Anterior cingulate cortex (tissue), 58 donors: ENCODE results near the gene LIPA.
"Not testable (repeated sequence)": the region's sequence is repeated elsewhere in the genome, so short reads cannot be mapped to it uniquely, and the experiment has no call there.

Experiments used
- DNase-seq, 58 donors: peaks; one replicate each; lab custom pipeline; 2025; lab: John Stamatoyannopoulos, UW

LIPA gene

GRCh38 chr10:89173075-89173474, 78.5 kb downstream of the LIPA start:
- no peak for DNase-seq

DNA sequence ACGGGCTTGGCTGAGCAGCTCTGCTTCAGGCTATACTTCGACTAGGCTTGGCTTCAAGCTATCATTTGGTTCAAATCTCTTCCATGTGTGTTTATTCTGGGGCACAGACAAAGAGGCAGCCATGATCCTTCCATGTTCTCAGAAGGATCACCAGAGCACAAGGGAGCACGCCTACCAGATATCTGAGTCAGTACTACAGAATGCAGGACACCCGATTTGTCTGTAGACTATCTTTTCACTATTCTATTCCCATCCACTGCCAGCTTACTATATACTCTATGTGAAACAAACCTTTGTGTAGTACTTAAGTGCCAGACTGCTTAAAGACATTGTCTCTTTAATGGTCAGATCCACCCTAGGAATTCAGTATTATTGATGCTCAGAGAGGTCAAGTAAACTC, 79.6 kb downstream of the LIPA start:
- DNase-seq: no peak

DNA sequence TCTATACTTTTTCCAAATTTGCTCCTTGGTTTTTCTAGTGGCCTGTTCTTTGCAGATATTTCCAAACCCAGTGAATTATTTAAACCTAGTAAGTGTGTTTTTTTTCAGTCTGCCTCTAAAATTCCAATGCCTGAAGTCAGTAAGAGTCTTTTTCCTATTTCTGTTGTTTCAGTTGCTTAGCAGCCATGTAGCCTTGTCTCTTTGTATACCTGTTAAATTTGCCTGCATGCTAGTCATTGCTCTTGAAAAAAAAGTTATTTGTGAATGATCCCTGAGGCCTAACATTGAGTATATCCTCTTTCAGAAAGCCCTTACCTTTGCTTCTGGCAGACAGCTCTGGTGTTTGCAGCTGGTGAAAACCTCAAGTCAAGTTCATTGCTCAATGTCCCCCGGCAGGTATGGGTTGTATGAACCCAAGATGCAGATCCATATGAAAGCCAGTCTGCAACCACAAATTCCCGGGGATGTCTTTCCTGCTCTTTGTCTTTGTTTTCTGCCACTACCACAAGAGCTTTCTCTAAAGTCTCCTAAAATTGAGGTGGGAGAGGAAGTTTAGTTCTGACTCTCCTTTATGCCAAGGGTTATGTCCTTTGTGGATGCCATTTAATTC, 80.2 kb downstream of the LIPA start:
- DNase-seq: no peak

- DNase-seq: not testable (repeated sequence)
These were observed 83.1 kb downstream of the LIPA start for GRCh38 chr10:89168354-89168900.

GRCh38 chr10:89167915-89168314, 83.7 kb downstream of the LIPA start:
- no peak for DNase-seq

- no peak for DNase-seq
These were observed 85.7 kb downstream of the LIPA start for GRCh38 chr10:89165923-89166322.

DNA sequence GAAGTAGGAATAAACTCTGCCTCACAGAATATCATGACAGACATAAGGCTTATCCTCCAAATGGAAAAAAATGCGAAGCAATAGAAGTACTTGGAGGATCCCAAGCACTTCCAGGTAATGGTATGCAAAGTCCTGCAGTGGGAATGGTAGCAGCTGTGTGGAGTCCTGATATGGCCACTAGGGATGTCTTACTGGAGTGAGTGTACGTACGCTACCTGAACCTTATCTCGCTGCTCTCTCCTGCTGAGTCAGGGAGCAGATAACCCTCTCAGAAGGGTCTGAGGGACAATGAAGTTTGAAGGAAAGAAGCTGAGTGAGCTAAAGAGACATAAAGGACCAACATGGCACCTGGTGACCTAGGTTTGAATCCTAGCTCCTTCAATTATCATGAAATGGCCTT, 86.7 kb downstream of the LIPA start:
- no peak for DNase-seq

DNA sequence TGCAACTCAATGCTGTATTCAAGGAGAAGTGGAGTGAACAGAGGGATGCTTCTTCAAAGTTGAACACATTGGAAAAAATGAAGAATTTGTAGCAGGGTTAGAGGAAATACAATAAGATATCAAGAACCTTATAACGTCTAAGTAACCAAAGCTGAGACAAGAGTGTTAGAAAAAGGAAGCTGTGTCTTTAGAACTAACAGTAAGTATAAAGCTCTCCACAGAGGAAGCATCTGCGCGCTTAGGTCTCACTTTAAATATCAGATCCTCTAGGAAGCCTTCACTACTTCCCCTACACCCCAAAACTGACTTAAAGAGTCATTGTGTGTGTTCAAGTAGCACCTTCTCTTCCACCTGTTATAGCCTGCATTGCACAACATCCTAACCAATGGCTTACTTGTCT, 87.5 kb downstream of the LIPA start:
- peak in 1 of 58 donors; percentile 7 for DNase-seq
